HG03342 (cell line): ENCODE measurements around the gene PDE8B.

ENCODE experiments used
- ATAC-seq: cut with Tn5 transposase; IDR thresholded peaks from one replicate; pipeline ENCODE4 v1.9.1; 2021; ENCODE audit warnings: mild to moderate bottlenecking, moderate library complexity; ENCODE audit not compliant: unreplicated experiment

The PDE8B gene

GRCh38 chr5:77230727-77231470 is 20.4 kb downstream of the PDE8B start:
- ATAC-seq = no peak

- ATAC-seq = no peak
These were observed 21.1 kb downstream of the PDE8B start for GRCh38 chr5:77231471-77232138.

GRCh38 chr5:77232574-77233358 is 22.3 kb downstream of the PDE8B start:
- ATAC-seq = no peak

GRCh38 chr5:77235846-77236721 is 25.6 kb downstream of the PDE8B start:
- ATAC-seq = no peak

- ATAC-seq = no peak
These were observed 28.8 kb downstream of the PDE8B start for GRCh38 chr5:77239126-77239741.

GRCh38 chr5:77241444-77241843 is 31.0 kb downstream of the PDE8B start:
- ATAC-seq = no peak

- ATAC-seq = no peak
These were observed 39.0 kb downstream of the PDE8B start for GRCh38 chr5:77249475-77249874.

- ATAC-seq = no peak
These were observed 39.5 kb downstream of the PDE8B start for GRCh38 chr5:77250021-77250420.

- no peak for ATAC-seq
These were observed 41.4 kb downstream of the PDE8B start for GRCh38 chr5:77251921-77252320.

GRCh38 chr5:77255617-77256016 is 45.1 kb downstream of the PDE8B start:
- ATAC-seq = no peak

- no peak for ATAC-seq
These were observed 45.9 kb downstream of the PDE8B start for GRCh38 chr5:77256406-77256805.

GRCh38 chr5:77258652-77259051 is 48.2 kb downstream of the PDE8B start:
- ATAC-seq = no peak

GRCh38 chr5:77259476-77259875 is 49.0 kb downstream of the PDE8B start:
- ATAC-seq = no peak

- no peak for ATAC-seq
These were observed 52.2 kb downstream of the PDE8B start for GRCh38 chr5:77262697-77263096.

- no peak for ATAC-seq
These were observed 55.8 kb downstream of the PDE8B start for GRCh38 chr5:77266291-77266690.

GRCh38 chr5:77267496-77267895 is 57.0 kb downstream of the PDE8B start:
- ATAC-seq = no peak

GRCh38 chr5:77272206-77272605 is 61.7 kb downstream of the PDE8B start:
- no peak for ATAC-seq

- no peak for ATAC-seq
These were observed 67.3 kb downstream of the PDE8B start for GRCh38 chr5:77277759-77278158.

- ATAC-seq = no peak
These were observed 69.6 kb downstream of the PDE8B start for GRCh38 chr5:77280036-77280435.

GRCh38 chr5:77281969-77282336 is 71.5 kb downstream of the PDE8B start:
- no peak for ATAC-seq
